Measurements from ENCODE around the gene ZG16B. TPM values are rescaled to one million over a fixed set of nuclear protein-coding genes. Genes with fewer than 3 reads are reported as not detected.

Gene ZG16B
- total and polyA plus RNA-seq, 2 of the 8 experiments (the other 6 are each of a cell fraction or from before 2014, with no cell fraction given): 0.11 TPM; not detected in 1

GRCh38 chr16:2795395-2796143 lies 34.5 kb upstream of the ZG16B start:
- Histone ChIP-seq H3K9ac (replicated peaks in 1 of 4; ENCODE audit: extremely low read depth in 1 of 4, low read depth in 3 of 4, low read length in 3 of 4) (no peak overlapping the region), H3K4me3 (ENCODE audit: extremely low read depth in 1 of 4, insufficient read depth in 2 of 4, low read depth in 3 of 4, low read length in 4 of 4) (no peak overlapping the region), H3K4me2 (ENCODE audit: insufficient read depth in 1 of 2, low read depth in 2 of 2, low read length in 2 of 2) (no peak overlapping the region), H3K23ac (ENCODE audit: insufficient read length) (no peak overlapping the region), H2AK5ac (ENCODE audit: low read depth, low read length) (no peak overlapping the region), H2BK5ac (ENCODE audit: low read depth, low read length) (no peak overlapping the region), H3K27me3 (replicated peaks in 1 of 4; ENCODE audit: control insufficient read depth in 3 of 4, extremely low read depth in 1 of 4, insufficient read depth in 3 of 4, low read length in 3 of 4) (no peaks in the 10 kb centered on the region; a peak in 1 of 7 replicates), H3K79me1 (ENCODE audit: low read depth, low read length) (no peaks in the 10 kb centered on the region), H3K36me3 (ENCODE audit: control insufficient read depth in 2 of 4, insufficient read depth in 4 of 4, low read length in 3 of 4) (no peaks in the 10 kb centered on the region), H2BK12ac (ENCODE audit: low read depth, low read length) (no peak overlapping the region), H3K14ac (ENCODE audit: insufficient read length) (no peak overlapping the region), H4K8ac (ENCODE audit: extremely low read depth, insufficient read depth, low read length) (no peak overlapping the region), H3K4ac (replicated peaks; ENCODE audit: insufficient read length, low read depth, low read length) (no peak overlapping the region), H2BK15ac (ENCODE audit: low read length) (no peak overlapping the region), H2BK120ac (replicated peaks; ENCODE audit: low read depth, low read length) (no peak overlapping the region), H4K5ac (ENCODE audit: insufficient read length, low read depth, low read length) (no peak overlapping the region), H2AFZ (ENCODE audit: low read length) (no peak overlapping the region), H3K23me2 (ENCODE audit: low read depth, low read length) (no peaks in the 10 kb centered on the region), H3K18ac (ENCODE audit: extremely low read depth, low read length) (no peak overlapping the region), H4K20me1 (replicated peaks in 1 of 2; ENCODE audit: control insufficient read depth in 1 of 2, insufficient read depth in 2 of 2, low read length in 2 of 2) (no peaks in the 10 kb centered on the region), H4K91ac (replicated peaks; ENCODE audit: insufficient read length, low read length) (no peak overlapping the region), H3K9me3 (ENCODE audit: insufficient read depth in 2 of 2, low read depth in 1 of 2, low read length in 1 of 2) (no peaks in the 10 kb centered on the region), H3K4me1 (replicated peaks in 1 of 4; ENCODE audit: control insufficient read depth in 3 of 4, insufficient read depth in 4 of 4, low read length in 3 of 4) (no peaks in the 10 kb centered on the region), H3K27ac (ENCODE audit: low read depth, low read length) (no peak overlapping the region), H3K79me2 (ENCODE audit: control insufficient read depth in 1 of 2, insufficient read depth in 2 of 2, low read length in 2 of 2) (no peaks in the 10 kb centered on the region), H3K56ac (replicated peaks; ENCODE audit: insufficient read length, low read depth, low read length) (no peak overlapping the region), H2BK20ac (ENCODE audit: low read length) (no peak overlapping the region)
- CTCF ChIA-PET (ENCODE audit: partially characterized antibody): interaction anchor here (0.8 to 0.9 kb wide), 2 partner anchors 57 to 72 kb away, joined by 3 to 4 read pairs; no protein-coding TSS in a partner anchor
- FAIRE-seq (no peak), DNase-seq (ENCODE audit: low read depth in 1 of 2, low spot score in 2 of 2) (no peak)
- POLR2A ChIA-PET (ENCODE audit: partially characterized antibody): interaction anchor here (0.9 to 1.5 kb wide), 2 partner anchors 28 to 44 kb away, joined by 3 to 5 read pairs; no protein-coding TSS in a partner anchor
- WGBS, 2 experiments (ENCODE audit: extremely low coverage in 1 of 2, insufficient coverage in 1 of 2, insufficient read length in 1 of 2, insufficient replicate concordance in 2 of 2, low coverage in 1 of 2, low lambda C conversion rate in 2 of 2, missing lambda C conversion rate in 1 of 2): 80% methylated on average over 7 of the region's 7 CpGs; no CpG with 5 or more reads in 1 of the 2 experiments
- no peak for TF ChIP-seq EGR1 (IDR thresholded peaks at IDR 0.05; ENCODE audit: borderline replicate concordance, low read depth, low read length)
- TF ChIP-seq EP300 (IDR thresholded peaks at IDR 0.05; ENCODE audit: borderline replicate concordance in 1 of 2, low read depth in 2 of 2, low read length in 2 of 2): no peak
- no peak for TF ChIP-seq TEAD4 (IDR thresholded peaks at IDR 0.05; ENCODE audit: low read depth, low read length)
- no peak for TF ChIP-seq JUN (IDR thresholded peaks at IDR 0.05; ENCODE audit: low read depth, low read length)
- no peak for TF ChIP-seq RFX5 (IDR thresholded peaks at IDR 0.05; ENCODE audit: borderline replicate concordance, low read depth, low read length)
- TF ChIP-seq POU5F1 (IDR thresholded peaks at IDR 0.05; ENCODE audit: low read depth, low read length): no peak
- TF ChIP-seq KDM1A (IDR thresholded peaks at IDR 0.05; ENCODE audit: borderline replicate concordance, low read length): no peak
- TF ChIP-seq RAD21 (IDR thresholded peaks at IDR 0.05 in 1 of 2, conservative IDR thresholded peaks at IDR 0.05 in 1 of 2; ENCODE audit: low read depth in 2 of 2, low read length in 2 of 2): no peak
- TF ChIP-seq NANOG (IDR thresholded peaks at IDR 0.05; ENCODE audit: insufficient read depth, low read depth, low read length, poor library complexity, severe bottlenecking): no peak
- no peak for TF ChIP-seq BRCA1 (IDR thresholded peaks at IDR 0.05; ENCODE audit: low read depth, low read length)
- TF ChIP-seq HDAC6 (IDR thresholded peaks at IDR 0.05; ENCODE audit: low read depth, low read length): no peak
- no peak for TF ChIP-seq CREB1 (IDR thresholded peaks at IDR 0.05)
- no peak for TF ChIP-seq TBP (IDR thresholded peaks at IDR 0.05; ENCODE audit: low read depth, low read length)

Data from H1 (cell line).